Heart left ventricle (tissue), 16 donors: ENCODE data around the gene PKNOX2. TPM values are rescaled to one million over a fixed set of nuclear protein-coding genes. Genes with fewer than 3 reads are reported as not detected.
A peak's percentile ranks its signal among the peaks of the same experiment; 100 is the strongest.

ENCODE experiments used
- ATAC-seq, 4 donors: fragments of 200-7000 bp; cut with Tn5 transposase; one replicate each; pipeline ENCODE4 v1.9.1; 2020 to 2022; ENCODE audit warnings: moderate library complexity in 4 of 4, mild to moderate bottlenecking in 3 of 4, moderate number of reproducible peaks in 1 of 4
- DNase-seq, 5 donors: peaks; one replicate each; pipeline ENCODE4 v3.0.0-alpha.2; 2020
- H3K27ac ChIP-seq, 12 donors: fragments of 200-600 bp; sonication (generic) in 4 of 12; one replicate each; pipeline versions ENCODE4 v1.5.0 to v1.8.0; 2016 to 2022; ENCODE audit warnings: mild to moderate bottlenecking in 2 of 12
- H3K27me3 ChIP-seq, 9 donors: fragments of 200-600 bp; sonication (generic) in 2 of 9; one replicate each; pipeline versions ENCODE4 v1.5.1 to v1.8.0; 2016 to 2022; ENCODE audit warnings: mild to moderate bottlenecking in 3 of 9
- H3K36me3 ChIP-seq, 9 donors: fragments of 200-600 bp; sonication (generic) in 2 of 9; one replicate each; pipeline versions ENCODE4 v1.5.0 to v1.8.0; 2018 to 2022; ENCODE audit warnings: mild to moderate bottlenecking in 2 of 9
- H3K4me1 ChIP-seq, 12 donors: fragments of 200-600 bp; sonication (generic) in 4 of 12; one replicate each; pipeline versions ENCODE4 v1.5.0 to v1.8.0; 2016 to 2022; ENCODE audit warnings: mild to moderate bottlenecking in 3 of 12
- H3K4me3 ChIP-seq, 12 donors: fragments of 200-600 bp; sonication (generic) in 4 of 12; one replicate each; pipeline versions ENCODE4 v1.5.0 to v1.8.0; 2017 to 2022; ENCODE audit warnings: mild to moderate bottlenecking in 9 of 12, moderate library complexity in 4 of 12
- H3K9me3 ChIP-seq, 12 donors: fragments of 200-600 bp; sonication (generic) in 4 of 12; one replicate each; pipeline versions ENCODE4 v1.5.0 to v1.8.0; 2016 to 2022; ENCODE audit warnings: mild to moderate bottlenecking in 1 of 12
- CTCF ChIP-seq, 12 donors: fragments of 200-600 bp; sonication (generic) in 4 of 12; IDR thresholded peaks; one replicate each; pipeline versions ENCODE4 v1.5.0 to v1.8.0; 2018 to 2022; ENCODE audit warnings: antibody characterized with exemption in 12 of 12, mild to moderate bottlenecking in 5 of 12
- POLR2A ChIP-seq, 2 donors: fragments of 450-650 bp; IDR thresholded peaks; one replicate each; pipeline ENCODE4 v1.6.1; 2017; ENCODE audit warnings: antibody characterized with exemption in 2 of 2, mild to moderate bottlenecking in 2 of 2, moderate library complexity in 2 of 2
- WGBS, 4 donors: extraction: QIAGEN DNeasy Blood & Tissue Kit in 2 of 4; methylation state at CpG; one replicate each; pipeline versions ENCODE4 v1.1.5 to v1.1.7; 2013 to 2018; 5-methylcytosine and 5-hydroxymethylcytosine counted together
- intact Hi-C, 10 donors: fragments of 100-400 bp; cut with DNase I; formaldehyde crosslinking; loops; one replicate each; pipeline versions ENCODE4 v1.11.1 to v1.14.2; 2022
- polyA plus RNA-seq, 2 donors: library from polyadenylated mRNA; stranded (reverse); fragments of 200-250 nt; gene quantifications; one replicate each; pipeline ENCODE4 v1.2.3, GENCODE V29; 2013
- total RNA-seq, 9 donors: library from RNA; depleted of rRNA in 2 of 9; stranded (reverse); fragments of >200 nt in 2 of 9; fragmentation: NEBNext Ultra II Directional in 3 of 9; extraction: Animal tissue kit (Norgen Biotek cat#: 25700) in 3 of 9; gene quantifications; one replicate each; pipeline versions ENCODE4 v1.1.0 to v1.2.4, GENCODE V29; 2016 to 2023
- donor health status: ischemic (EF 13 %, LVEDD 7.1; RV severe dilation, severe dysfunction).
- donor health status: healthy with polysubstance abuse.
- donor health status: DM: no; HTN: yes; CAD: no.
- donor health status: DM: no; HTN: no; CAD: no.
- donor health status: ischemic (EF 25% LVEDD 6.9; RV normal size, moderate dysfunction).
- donor health status: ischemic (EF 25% LVEDD 5.7; RV mildly dilated, moderate dysfunction).
- donor health status: healthy.
- donor health status: DM: yes; HTN: yes; CAD: no.
- donor health status: ischemic (EF 35%, LVEDD 5.7; RV mildly dilated, moderate dysfunction).
- donor health status: nonischemic (EF 11% LVEDD 7.7; RV severe dilation, severe dysfunction).
- donor health status: DM: yes; HTN: yes; CAD: no.
- donor health status: PGD.
- donor health status: ischemic (EF 29% LVEDD 5.4; RV normal size, mild dysfunction).
- donor health status: nonischemic (EF 23%, LVEDD 6.1; RV moderate dilation, normal function).

The PKNOX2 gene
- total and polyA plus RNA-seq, 11 donors = 3.1 to 9.4 (median 4.5) TPM

DNA sequence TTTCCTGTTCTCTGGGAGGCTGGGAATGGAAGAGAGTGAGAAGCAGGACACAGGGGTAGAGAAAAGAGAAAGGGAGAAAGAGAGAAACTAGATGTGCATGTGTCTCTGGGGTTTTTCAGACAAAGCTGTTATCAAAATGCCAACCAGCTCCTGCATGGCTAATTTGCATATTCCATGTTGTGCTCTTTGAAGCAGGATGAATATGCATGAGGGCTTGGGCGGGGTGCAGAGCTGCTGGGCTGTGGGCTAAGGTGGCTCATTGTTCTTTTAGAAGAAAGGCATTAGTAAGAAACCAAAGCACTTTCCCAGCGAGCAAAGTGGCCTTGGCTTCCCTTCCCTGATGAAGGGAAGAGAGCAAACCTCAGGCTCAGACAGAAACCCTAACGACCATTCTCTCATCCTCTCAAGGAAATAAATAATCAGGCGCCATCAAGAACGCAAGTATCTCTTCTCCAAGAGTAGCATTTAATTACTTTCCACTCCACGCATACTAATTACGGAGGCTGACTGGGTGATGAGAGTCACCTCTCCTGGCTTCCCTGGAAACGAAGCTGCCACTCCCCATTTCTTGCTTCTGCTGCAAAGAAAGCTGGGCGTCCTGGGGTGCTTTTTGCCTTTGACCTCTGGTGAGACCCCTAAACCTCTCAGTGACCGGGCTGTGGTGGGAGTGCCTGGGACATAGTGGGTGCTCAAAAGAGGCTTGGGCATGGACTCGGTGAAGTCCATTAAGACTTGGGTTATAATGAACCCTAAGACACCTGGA, 277.3 kb downstream of the PKNOX2 start:
- no peak for DNase-seq
- H3K36me3 ChIP-seq = peaks cover 0 to 23% (median 5%) of the 10 kb centered on the region in 9 donors
- peaks cover 0 to 15% (median 0%) of the 10 kb centered on the region in 12 donors for H3K4me1 ChIP-seq
- no peak for ATAC-seq
- H3K27ac ChIP-seq = no peak overlapping the region
- H3K4me3 ChIP-seq = no peak overlapping the region
- no peaks in the 10 kb centered on the region for H3K9me3 ChIP-seq
- no peaks in the 10 kb centered on the region for H3K27me3 ChIP-seq
- WGBS, 4 donors = 78 to 84% (median 80%) methylated on average over 11 of the region's 11 CpGs
- TF ChIP-seq POLR2A (IDR thresholded peaks at IDR 0.05) (no peak), CTCF (IDR thresholded peaks at IDR 0.05) (no peak)
- intact Hi-C loops = no loop called here

- intact Hi-C loops = no loop called here
- Histone ChIP-seq H3K36me3 (peaks cover 0 to 33% (median 5%) of the 10 kb centered on the region in 9 donors), H3K4me3 (no peak overlapping the region), H3K27ac (peak overlapping the region in 7 of 12 donors; percentile 54 to 85 (median 65)), H3K4me1 (peaks cover 0 to 15% (median 0%) of the 10 kb centered on the region in 12 donors), H3K9me3 (no peaks in the 10 kb centered on the region), H3K27me3 (no peaks in the 10 kb centered on the region)
- WGBS, 4 donors = 93 to 97% (median 95%) methylated on average over 6 of the region's 6 CpGs
- ATAC-seq = no peak
- TF ChIP-seq CTCF (IDR thresholded peaks at IDR 0.05) = no peak
- TF ChIP-seq POLR2A (IDR thresholded peaks at IDR 0.05) = no peak
- DNase-seq = no peak
Measured at GRCh38 chr11:125442946-125443345, 278.4 kb downstream of the PKNOX2 start.

DNA sequence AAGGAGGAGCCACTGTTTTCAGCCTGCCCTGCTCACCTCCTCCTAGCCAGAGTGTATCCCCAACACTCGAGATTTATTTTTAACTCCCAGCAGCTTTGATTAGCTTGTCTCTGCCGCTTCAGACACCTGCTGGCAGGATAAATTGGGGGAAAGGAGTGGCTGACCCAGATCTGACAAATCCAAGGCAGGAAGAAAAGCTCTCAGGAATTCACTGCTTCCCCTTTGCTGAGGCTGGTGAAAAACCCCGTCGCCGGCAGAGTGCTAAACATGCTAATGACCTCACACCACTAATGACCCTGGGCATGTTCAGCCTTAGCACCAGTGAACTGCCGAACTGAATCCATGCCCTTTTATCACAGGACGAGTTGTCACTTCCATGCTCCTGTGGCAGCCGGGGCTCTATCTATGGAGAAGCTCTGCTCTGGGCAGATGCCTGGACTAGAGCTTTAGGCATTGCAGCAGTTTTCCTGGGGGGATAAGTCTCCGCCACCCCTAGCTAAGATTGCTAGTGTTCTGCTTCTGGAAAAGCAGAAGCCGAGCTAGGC, 279.3 kb downstream of the PKNOX2 start:
- Histone ChIP-seq H3K27me3 (no peaks in the 10 kb centered on the region), H3K4me3 (no peak overlapping the region), H3K27ac (peak overlapping the region in 11 of 12 donors; percentile 15 to 85 (median 63)), H3K36me3 (peaks cover 0 to 41% (median 5%) of the 10 kb centered on the region in 9 donors), H3K9me3 (no peaks in the 10 kb centered on the region), H3K4me1 (peaks cover 0 to 15% (median 0%) of the 10 kb centered on the region in 12 donors)
- 27 to 47% (median 36%) methylated on average over 10 of the region's 10 CpGs for WGBS, 4 donors
- peak; percentile 69 to 81 (median 74) for ATAC-seq
- DNase-seq = peak in 1 of 5 donors; percentile 37
- TF ChIP-seq POLR2A (IDR thresholded peaks at IDR 0.05) (no peak), CTCF (IDR thresholded peaks at IDR 0.05) (no peak)
- intact Hi-C loops = no loop called here

- Histone ChIP-seq H3K4me3 (no peak overlapping the region), H3K9me3 (no peaks in the 10 kb centered on the region), H3K27me3 (no peaks in the 10 kb centered on the region), H3K4me1 (peaks cover 0 to 18% (median 0%) of the 10 kb centered on the region in 12 donors), H3K27ac (no peak overlapping the region), H3K36me3 (peaks cover 0 to 41% (median 5%) of the 10 kb centered on the region in 9 donors)
- ATAC-seq (no peak), DNase-seq (no peak)
- intact Hi-C loops = no loop called here
- TF ChIP-seq CTCF (IDR thresholded peaks at IDR 0.05) (no peak), POLR2A (IDR thresholded peaks at IDR 0.05) (no peak)
- WGBS, 4 donors = 88 to 92% (median 92%) methylated on average over 12 of the region's 12 CpGs
Measured at GRCh38 chr11:125445731-125446130, 281.2 kb downstream of the PKNOX2 start.
